GM18951 (cell line): ENCODE data around the gene MYOZ3.

Source experiments
- POLR2A ChIP-seq: IDR thresholded peaks from 4 replicates; pipeline ENCODE4 v1.6.1; 2011; ENCODE audit warnings: mild to moderate bottlenecking; ENCODE audit not compliant: insufficient read length, insufficient read depth; ENCODE audit errors: extremely low read depth
- in situ Hi-C: fragments of 300-500 bp; cut with MboI; formaldehyde crosslinking; loops from one replicate; pipeline ENCODE4 v1.12.0; 2022; ENCODE audit warnings: low sequenced_read_pairs, mixed read lengths, inconsistent platforms; ENCODE audit not compliant: unreplicated experiment

MYOZ3 gene

DNA sequence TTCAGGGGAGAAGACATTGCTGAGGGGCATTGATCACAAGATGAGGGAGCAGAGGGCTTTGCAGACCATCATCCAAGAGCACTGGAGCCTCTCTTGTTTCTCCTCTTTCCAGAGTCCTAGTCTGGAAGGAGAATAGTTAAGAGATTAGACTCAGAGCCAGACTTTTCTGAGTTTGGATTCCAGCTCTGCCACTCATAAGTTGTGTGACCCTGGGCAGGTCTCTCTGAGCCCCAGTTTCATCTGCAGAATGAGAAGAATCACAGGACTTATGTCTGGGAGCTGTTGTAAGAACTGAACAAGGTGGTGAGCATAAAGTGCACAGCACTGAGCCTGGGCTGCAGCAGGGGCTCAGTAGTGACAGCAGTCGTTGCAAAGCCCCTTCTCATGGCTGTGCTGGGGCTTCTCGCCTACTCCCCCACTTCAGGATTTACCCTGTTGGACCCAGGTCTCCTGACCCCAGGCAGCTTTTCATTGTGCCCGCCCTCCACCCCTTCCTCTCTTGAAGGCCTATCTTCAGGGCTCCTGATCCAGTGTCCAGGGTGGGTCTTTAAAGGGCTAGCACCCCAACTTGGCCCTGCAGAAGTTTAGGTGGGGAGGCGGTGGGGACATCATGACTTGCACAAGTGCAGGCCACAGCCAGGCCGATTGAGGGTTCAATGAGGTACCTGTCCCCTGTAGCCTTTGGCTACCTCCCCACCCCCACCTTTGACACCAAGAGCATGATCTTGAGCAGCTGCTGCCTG lies 19.1 kb upstream of the MYOZ3 start:
- in situ Hi-C loops, result loop anchor here (5.0 kb wide), 1 partner anchor 75 kb away; no protein-coding TSS in a partner anchor
- TF ChIP-seq POLR2A, result no peak

DNA sequence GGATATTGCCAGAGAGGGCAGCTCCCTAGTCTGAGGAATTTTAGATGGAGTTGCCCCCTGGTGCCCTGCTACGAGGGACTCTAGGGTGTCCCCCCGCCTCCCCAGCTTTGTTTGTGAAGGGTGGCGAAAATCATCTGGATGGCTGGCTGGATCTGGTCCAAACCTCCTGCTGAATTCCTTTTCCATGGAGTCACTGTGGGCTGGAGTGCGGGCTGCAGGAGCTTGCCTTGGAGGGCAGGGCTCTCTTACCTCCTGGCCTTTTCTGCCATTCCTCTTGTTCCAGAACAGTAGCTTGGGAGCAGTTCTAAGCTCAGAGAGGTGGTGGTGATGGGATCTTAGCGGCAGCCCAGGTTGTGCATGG lies 18.5 kb upstream of the MYOZ3 start:
- in situ Hi-C loops, result loop anchor here (5.0 kb wide), 1 partner anchor 75 kb away; no protein-coding TSS in a partner anchor
- TF ChIP-seq POLR2A, result no peak

- TF ChIP-seq POLR2A, result no peak
- in situ Hi-C loops, result loop anchor here (5.0 kb wide), 1 partner anchor 76 kb away; no protein-coding TSS in a partner anchor
Observed at GRCh38 chr5:150642991-150643710, 17.9 kb upstream of the MYOZ3 start.

DNA sequence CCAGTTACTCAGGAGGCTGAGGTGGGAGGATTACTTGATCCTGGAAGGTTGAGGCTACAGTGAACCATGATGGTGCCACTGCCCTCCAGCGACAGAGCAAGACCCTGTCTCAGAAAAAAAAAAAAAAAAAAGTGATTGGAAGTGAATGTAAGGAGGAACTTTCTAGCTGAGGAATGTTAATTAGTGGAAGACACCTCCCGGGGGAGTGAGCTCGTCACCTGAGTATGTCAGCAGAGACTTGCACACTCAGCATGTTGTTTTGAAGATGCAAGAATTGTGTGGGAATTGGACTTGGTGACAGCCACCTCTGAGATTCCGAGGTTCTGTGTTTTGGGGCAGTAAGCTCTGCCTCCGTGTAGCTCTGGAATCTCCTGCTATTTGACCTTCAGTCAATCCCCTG lies 17.0 kb upstream of the MYOZ3 start:
- in situ Hi-C loops, result loop anchor here (5.0 kb wide), 1 partner anchor 77 kb away; no protein-coding TSS in a partner anchor
- no peak for TF ChIP-seq POLR2A

- TF ChIP-seq POLR2A, result no peak
- in situ Hi-C loops, result loop anchor here (5.0 kb wide), 1 partner anchor 77 kb away; no protein-coding TSS in a partner anchor
Observed at GRCh38 chr5:150644514-150644913, 16.5 kb upstream of the MYOZ3 start.

DNA sequence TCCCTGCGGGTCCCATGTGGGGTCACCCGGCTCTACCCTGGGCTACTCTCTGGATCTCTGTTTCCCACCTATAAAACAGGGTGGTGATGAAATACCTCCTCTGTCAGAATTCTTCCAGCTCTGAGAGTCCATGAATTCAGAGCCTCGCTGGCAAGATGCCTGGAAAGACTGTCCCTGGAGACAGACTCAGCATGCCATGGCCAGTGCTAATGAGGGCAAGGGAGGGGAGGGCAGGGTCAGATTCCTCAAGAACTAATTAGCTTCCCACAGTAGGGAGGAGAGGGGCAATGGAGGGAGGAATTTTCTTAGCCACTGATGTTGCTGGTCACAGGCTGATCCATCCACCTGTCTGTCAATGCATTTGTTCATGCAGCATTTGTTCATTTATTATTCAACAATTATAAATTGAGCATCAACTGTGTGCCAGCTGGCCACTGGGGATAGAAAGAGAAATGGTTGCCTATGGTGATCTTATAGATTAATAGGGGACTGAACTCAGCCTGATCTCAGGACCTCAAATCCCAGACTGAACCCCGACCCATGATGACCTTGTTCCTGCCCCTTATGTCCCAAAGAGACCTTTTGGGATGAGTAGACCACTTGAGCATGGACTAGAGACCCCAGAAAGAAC lies 15.9 kb upstream of the MYOZ3 start:
- in situ Hi-C loops, result no loop called here
- TF ChIP-seq POLR2A, result no peak

GRCh38 chr5:150647275-150648251 lies 13.5 kb upstream of the MYOZ3 start:
- no peak for TF ChIP-seq POLR2A
- in situ Hi-C loops, result no loop called here

- in situ Hi-C loops, result no loop called here
- no peak for TF ChIP-seq POLR2A
Observed at GRCh38 chr5:150648294-150649107, 12.6 kb upstream of the MYOZ3 start.

DNA sequence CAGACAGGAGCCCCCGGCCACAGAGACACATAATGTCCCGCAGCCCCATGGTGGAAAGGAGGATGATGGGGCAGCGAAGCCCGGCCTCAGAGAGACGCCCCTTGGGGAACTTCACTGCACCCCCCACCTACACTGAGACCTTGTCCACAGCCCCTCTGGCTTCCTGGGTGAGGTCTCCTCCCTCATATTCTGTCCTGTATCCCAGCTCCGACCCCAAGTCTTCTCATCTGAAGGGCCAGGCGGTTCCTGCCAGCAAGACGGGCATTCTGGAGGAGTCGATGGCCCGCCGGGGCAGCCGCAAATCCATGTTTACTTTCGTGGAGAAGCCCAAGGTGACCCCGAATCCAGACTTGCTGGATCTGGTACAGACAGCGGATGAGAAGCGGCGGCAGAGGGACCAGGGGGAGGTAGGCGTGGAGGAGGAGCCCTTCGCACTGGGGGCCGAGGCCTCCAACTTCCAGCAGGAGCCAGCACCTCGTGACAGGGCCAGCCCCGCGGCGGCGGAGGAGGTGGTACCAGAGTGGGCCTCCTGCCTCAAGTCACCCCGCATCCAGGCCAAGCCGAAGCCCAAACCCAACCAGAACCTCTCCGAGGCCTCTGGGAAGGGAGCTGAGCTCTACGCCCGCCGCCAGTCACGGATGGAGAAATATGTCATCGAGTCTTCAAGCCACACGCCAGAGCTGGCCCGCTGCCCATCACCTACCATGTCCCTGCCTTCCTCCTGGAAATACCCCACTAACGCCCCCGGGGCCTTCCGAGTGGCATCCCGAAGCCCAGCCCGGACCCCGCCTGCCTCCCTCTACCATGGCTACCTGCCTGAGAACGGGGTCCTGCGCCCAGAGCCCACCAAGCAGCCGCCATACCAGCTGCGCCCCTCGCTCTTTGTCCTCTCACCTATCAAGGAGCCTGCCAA lies 11.7 kb upstream of the MYOZ3 start:
- no peak for TF ChIP-seq POLR2A
- in situ Hi-C loops, result no loop called here

DNA sequence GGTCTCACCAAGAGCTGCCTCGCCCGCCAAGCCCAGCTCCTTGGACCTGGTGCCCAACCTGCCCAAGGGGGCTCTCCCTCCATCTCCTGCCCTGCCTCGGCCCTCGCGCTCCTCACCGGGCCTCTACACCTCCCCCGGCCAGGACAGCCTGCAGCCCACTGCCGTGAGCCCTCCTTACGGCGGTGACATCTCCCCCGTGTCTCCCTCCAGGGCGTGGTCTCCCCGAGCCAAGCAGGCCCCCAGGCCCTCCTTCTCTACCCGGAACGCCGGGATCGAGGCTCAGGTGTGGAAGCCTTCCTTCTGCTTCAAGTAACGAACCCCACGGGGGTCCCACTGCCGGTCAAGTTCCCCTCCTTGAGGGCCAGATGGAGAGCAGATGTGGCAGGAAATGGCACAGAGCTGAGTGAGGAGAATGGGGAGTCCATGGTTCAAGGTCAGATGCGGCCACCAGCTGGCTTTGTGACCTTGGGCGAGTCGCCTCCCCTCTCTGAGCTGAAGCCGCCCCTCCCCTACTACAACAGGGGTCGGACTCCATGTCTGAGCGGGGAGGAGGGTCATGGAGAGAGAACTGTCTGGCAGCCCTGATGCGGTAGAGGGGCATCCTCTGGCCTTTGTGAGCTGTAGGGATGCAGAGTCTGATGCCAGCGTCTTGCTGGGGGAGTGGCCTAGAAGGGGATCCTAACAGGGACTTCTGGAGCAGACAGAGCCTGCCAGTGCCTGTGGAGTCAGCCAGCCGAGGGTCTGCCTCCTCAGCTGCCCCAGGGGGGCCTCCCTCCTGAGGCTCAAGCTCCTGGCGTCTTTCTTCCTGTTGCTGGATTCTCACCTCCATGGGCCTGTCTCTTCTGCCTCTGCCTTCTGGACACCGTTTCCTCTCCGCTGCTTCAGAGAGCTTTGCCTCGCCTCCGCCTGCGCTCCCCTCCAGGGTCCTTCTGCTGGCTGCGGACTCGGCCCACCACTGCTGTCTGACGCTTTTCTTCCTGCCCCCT lies 10.7 kb upstream of the MYOZ3 start:
- in situ Hi-C loops, result no loop called here
- TF ChIP-seq POLR2A, result no peak

DNA sequence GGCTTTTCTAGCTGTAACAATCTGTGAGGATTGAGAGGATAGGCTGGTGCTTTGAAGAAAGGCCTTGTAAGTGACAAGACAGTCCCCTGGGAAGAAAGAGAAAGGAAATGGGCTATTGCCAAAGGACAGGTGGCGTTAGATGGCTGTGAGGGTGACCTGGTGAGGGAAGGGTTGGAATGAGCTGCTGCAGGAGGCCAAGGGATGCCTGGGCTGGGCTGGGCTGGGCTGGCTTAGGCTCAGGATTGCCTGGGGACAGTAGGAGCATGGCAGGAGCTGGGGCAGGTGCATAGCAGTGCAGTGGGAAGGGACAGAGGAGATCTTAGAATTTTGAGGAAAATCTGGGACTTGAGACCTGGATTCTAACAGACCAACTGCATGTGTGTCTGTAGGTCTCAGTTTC lies 9.7 kb upstream of the MYOZ3 start:
- in situ Hi-C loops, result no loop called here
- no peak for TF ChIP-seq POLR2A
